GM19455 (cell line): ENCODE results near the gene COL18A1.
"Not testable (repeated sequence)": the region's sequence is repeated elsewhere in the genome, so short reads cannot be mapped to it uniquely, and the experiment has no call there.

Experiments
- ATAC-seq: cut with Tn5 transposase; IDR thresholded peaks from one replicate; pipeline ENCODE4 v1.9.1; 2021; ENCODE audit not compliant: unreplicated experiment

The COL18A1 gene

GRCh38 chr21:45552696-45553391 lies 147.9 kb downstream of the COL18A1 start:
- no peak for ATAC-seq

- no peak for ATAC-seq
Observed at GRCh38 chr21:45554477-45555175, 149.7 kb downstream of the COL18A1 start.

- ATAC-seq, result no peak
Observed at GRCh38 chr21:45555251-45555556, 150.2 kb downstream of the COL18A1 start.

- ATAC-seq, result peak; percentile 52
Observed at GRCh38 chr21:45555557-45556301, 150.8 kb downstream of the COL18A1 start.

- ATAC-seq, result no peak
Observed at GRCh38 chr21:45556302-45556644, 151.3 kb downstream of the COL18A1 start.

- ATAC-seq, result no peak
Observed at GRCh38 chr21:45556645-45557615, 152.0 kb downstream of the COL18A1 start.

GRCh38 chr21:45557616-45558043 lies 152.7 kb downstream of the COL18A1 start:
- no peak for ATAC-seq

- ATAC-seq, result no peak
Observed at GRCh38 chr21:45558044-45558721, 153.2 kb downstream of the COL18A1 start.

- ATAC-seq, result no peak
Observed at GRCh38 chr21:45559216-45560105, 154.5 kb downstream of the COL18A1 start.

GRCh38 chr21:45560106-45561021 lies 155.4 kb downstream of the COL18A1 start:
- no peak for ATAC-seq

GRCh38 chr21:45561241-45561640 lies 156.3 kb downstream of the COL18A1 start:
- not testable (repeated sequence) for ATAC-seq

GRCh38 chr21:45562402-45562801 lies 157.4 kb downstream of the COL18A1 start:
- ATAC-seq, result no peak

GRCh38 chr21:45562965-45563364 lies 158.0 kb downstream of the COL18A1 start:
- no peak for ATAC-seq
